ENCODE results near the gene ACAT1. TPM values are rescaled to one million over a fixed set of nuclear protein-coding genes. Genes with fewer than 3 reads are reported as not detected.

The ACAT1 gene
- total and polyA plus RNA-seq, 2 of the 8 experiments (the other 6 are each of a cell fraction or from before 2014, with no cell fraction given), result 30.4 to 30.9 TPM

DNA sequence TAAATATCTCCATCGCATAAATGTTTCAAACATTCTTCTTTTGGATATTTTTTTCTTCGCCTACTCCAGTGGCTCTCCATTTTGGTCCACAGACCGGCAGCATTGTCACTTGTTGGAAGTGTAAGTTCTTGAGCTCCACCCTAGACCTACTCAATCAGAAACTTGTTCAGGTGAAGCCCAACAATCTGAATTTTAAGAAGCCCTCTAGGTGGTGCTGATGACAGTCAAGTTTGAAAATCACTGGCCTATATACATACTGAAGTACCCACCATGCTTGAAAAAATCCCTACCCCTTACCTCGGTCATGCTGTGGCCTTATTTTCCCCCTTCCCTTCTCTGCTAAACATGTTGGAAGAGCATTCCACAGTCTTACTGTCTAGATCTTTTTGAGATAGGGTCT, 10.2 kb upstream of the ACAT1 start:
- Histone ChIP-seq H3K9ac (replicated peaks in 1 of 4; ENCODE audit: extremely low read depth in 1 of 4, low read depth in 3 of 4, low read length in 3 of 4) (no peak overlapping the region), H2BK12ac (ENCODE audit: low read depth, low read length) (no peak overlapping the region), H2BK120ac (replicated peaks; ENCODE audit: low read depth, low read length) (no peak overlapping the region), H2BK20ac (ENCODE audit: low read length) (no peak overlapping the region), H2BK15ac (ENCODE audit: low read length) (no peak overlapping the region), H3K23ac (ENCODE audit: insufficient read length) (no peak overlapping the region), H4K91ac (replicated peaks; ENCODE audit: insufficient read length, low read length) (no peak overlapping the region), H3K27ac (ENCODE audit: low read depth, low read length) (no peak overlapping the region), H3K36me3 (ENCODE audit: control insufficient read depth in 2 of 4, insufficient read depth in 4 of 4, low read length in 3 of 4) (peaks cover 0 to 4% (median 0%) of the 10 kb centered on the region in 4 experiments; a peak in 1 of 8 replicates), H3K23me2 (ENCODE audit: low read depth, low read length) (no peaks in the 10 kb centered on the region), H3K27me3 (replicated peaks in 1 of 4; ENCODE audit: control insufficient read depth in 3 of 4, extremely low read depth in 1 of 4, insufficient read depth in 3 of 4, low read length in 3 of 4) (no peaks in the 10 kb centered on the region), H3K79me1 (ENCODE audit: low read depth, low read length) (no peaks in the 10 kb centered on the region), H3K56ac (replicated peaks; ENCODE audit: insufficient read length, low read depth, low read length) (no peak overlapping the region), H3K4me2 (ENCODE audit: insufficient read depth in 1 of 2, low read depth in 2 of 2, low read length in 2 of 2) (no peak overlapping the region), H4K8ac (ENCODE audit: extremely low read depth, insufficient read depth, low read length) (no peak overlapping the region), H3K14ac (ENCODE audit: insufficient read length) (no peak overlapping the region), H2BK5ac (ENCODE audit: low read depth, low read length) (no peak overlapping the region), H4K5ac (ENCODE audit: insufficient read length, low read depth, low read length) (no peak overlapping the region), H3K18ac (ENCODE audit: extremely low read depth, low read length) (no peak overlapping the region), H3K79me2 (ENCODE audit: control insufficient read depth in 1 of 2, insufficient read depth in 2 of 2, low read length in 2 of 2) (no peaks in the 10 kb centered on the region), H3K9me3 (ENCODE audit: insufficient read depth in 2 of 2, low read depth in 1 of 2, low read length in 1 of 2) (no peaks in the 10 kb centered on the region), H2AFZ (ENCODE audit: low read length) (no peak overlapping the region), H2AK5ac (ENCODE audit: low read depth, low read length) (no peak overlapping the region), H4K20me1 (replicated peaks in 1 of 2; ENCODE audit: control insufficient read depth in 1 of 2, insufficient read depth in 2 of 2, low read length in 2 of 2) (no peaks in the 10 kb centered on the region), H3K4me3 (ENCODE audit: extremely low read depth in 1 of 4, insufficient read depth in 2 of 4, low read depth in 3 of 4, low read length in 4 of 4) (no peak overlapping the region), H3K4me1 (replicated peaks in 1 of 4; ENCODE audit: control insufficient read depth in 3 of 4, insufficient read depth in 4 of 4, low read length in 3 of 4) (peaks cover 0 to 8% (median 0%) of the 10 kb centered on the region in 4 experiments; a peak in 3 of 7 replicates), H3K4ac (replicated peaks; ENCODE audit: insufficient read length, low read depth, low read length) (no peak overlapping the region)
- WGBS, 2 experiments (ENCODE audit: extremely low coverage in 1 of 2, insufficient coverage in 1 of 2, insufficient read length in 1 of 2, insufficient replicate concordance in 2 of 2, low coverage in 1 of 2, low lambda C conversion rate in 2 of 2, missing lambda C conversion rate in 1 of 2), result 93% methylated on average over 4 of the region's 4 CpGs; no CpG with 5 or more reads in 1 of the 2 experiments
- CTCF ChIA-PET (ENCODE audit: partially characterized antibody), result interaction anchor here (0.7 to 2.3 kb wide), 7 partner anchors 9 to 137 kb away, joined by 3 to 9 read pairs (median 3); no protein-coding TSS in a partner anchor
- no peak for FAIRE-seq
- no peak for DNase-seq (ENCODE audit: low read depth in 1 of 2, low spot score in 2 of 2)
- POLR2A ChIA-PET (ENCODE audit: partially characterized antibody), result interaction anchor here (0.6 to 1.1 kb wide), 2 partner anchors 9 to 101 kb away, joined by 3 read pairs; no protein-coding TSS in a partner anchor
- TF ChIP-seq SIN3A (conservative IDR thresholded peaks at IDR 0.05 in 1 of 2, IDR thresholded peaks at IDR 0.05 in 1 of 2; ENCODE audit: low read depth in 1 of 2, low read length in 2 of 2), result no peak
- no peak for TF ChIP-seq SUZ12 (IDR thresholded peaks at IDR 0.05; ENCODE audit: low read length)
- TF ChIP-seq TBP (IDR thresholded peaks at IDR 0.05; ENCODE audit: low read depth, low read length), result no peak
- no peak for TF ChIP-seq TEAD4 (IDR thresholded peaks at IDR 0.05; ENCODE audit: low read depth, low read length)
- no peak for TF ChIP-seq GTF2F1 (IDR thresholded peaks at IDR 0.05; ENCODE audit: borderline replicate concordance, low read depth, low read length)
- no peak for TF ChIP-seq TAF7 (optimal IDR thresholded peaks at IDR 0.05; ENCODE audit: borderline replicate concordance, low read depth, low read length)
- no peak for TF ChIP-seq FOSL1 (IDR thresholded peaks at IDR 0.05; ENCODE audit: insufficient read depth, low read depth, low read length)
- no peak for TF ChIP-seq SP4 (IDR thresholded peaks at IDR 0.05; ENCODE audit: low read length)
- no peak for TF ChIP-seq SIX5 (IDR thresholded peaks at IDR 0.05; ENCODE audit: low read depth, low read length)
- no peak for TF ChIP-seq JUND (IDR thresholded peaks at IDR 0.05; ENCODE audit: low read length)
- no peak for TF ChIP-seq SP2 (IDR thresholded peaks at IDR 0.05; ENCODE audit: low read length)
- TF ChIP-seq RNF2 (IDR thresholded peaks at IDR 0.05; ENCODE audit: borderline replicate concordance, low read depth, low read length, missing control alignments, poor library complexity, severe bottlenecking), result no peak
- TF ChIP-seq KDM4A (IDR thresholded peaks at IDR 0.05; ENCODE audit: low read depth, low read length, severe bottlenecking), result no peak

All from H1 (cell line).